ENCODE measurements around the gene GUCY2D. TPM values are rescaled to one million over a fixed set of nuclear protein-coding genes. Genes with fewer than 3 reads are reported as not detected.

GUCY2D gene
- total and polyA plus RNA-seq, 2 experiments from 2014 or later = 0.07 to 0.08 TPM

- no peaks in the 10 kb centered on the region for H3K9me2 ChIP-seq (ENCODE audit: insufficient read depth)
- TF ChIP-seq REST (IDR thresholded peaks at IDR 0.05; ENCODE audit: unreplicated experiment) (no peak), STAT1 (IDR thresholded peaks at IDR 0.05; ENCODE audit: unreplicated experiment) (no peak), JUNB (IDR thresholded peaks at IDR 0.05; ENCODE audit: unreplicated experiment) (no peak), EZH2phosphoT487 (IDR thresholded peaks at IDR 0.05; ENCODE audit: unreplicated experiment) (no peak), ZNF114 (CRISPR knock-in tag; IDR thresholded peaks at IDR 0.05) (no peak), ZNF331 (CRISPR knock-in tag; IDR thresholded peaks at IDR 0.05; ENCODE audit: low read depth) (no peak), ETS1 (IDR thresholded peaks at IDR 0.05) (no peak), CTCF (conservative IDR thresholded peaks at IDR 0.05; ENCODE audit: low read depth in 2 of 2) (no peak), NANOG (IDR thresholded peaks at IDR 0.05; ENCODE audit: borderline replicate concordance) (no peak), CREB1 (CRISPR knock-in tag; IDR thresholded peaks at IDR 0.05; ENCODE audit: low read depth) (no peak), EZH2 (IDR thresholded peaks at IDR 0.05; ENCODE audit: low read depth, unreplicated experiment) (no peak), POLR2AphosphoS5 (IDR thresholded peaks at IDR 0.05; ENCODE audit: low read depth) (no peak)
- TF ChIP-seq, protein P1, sequence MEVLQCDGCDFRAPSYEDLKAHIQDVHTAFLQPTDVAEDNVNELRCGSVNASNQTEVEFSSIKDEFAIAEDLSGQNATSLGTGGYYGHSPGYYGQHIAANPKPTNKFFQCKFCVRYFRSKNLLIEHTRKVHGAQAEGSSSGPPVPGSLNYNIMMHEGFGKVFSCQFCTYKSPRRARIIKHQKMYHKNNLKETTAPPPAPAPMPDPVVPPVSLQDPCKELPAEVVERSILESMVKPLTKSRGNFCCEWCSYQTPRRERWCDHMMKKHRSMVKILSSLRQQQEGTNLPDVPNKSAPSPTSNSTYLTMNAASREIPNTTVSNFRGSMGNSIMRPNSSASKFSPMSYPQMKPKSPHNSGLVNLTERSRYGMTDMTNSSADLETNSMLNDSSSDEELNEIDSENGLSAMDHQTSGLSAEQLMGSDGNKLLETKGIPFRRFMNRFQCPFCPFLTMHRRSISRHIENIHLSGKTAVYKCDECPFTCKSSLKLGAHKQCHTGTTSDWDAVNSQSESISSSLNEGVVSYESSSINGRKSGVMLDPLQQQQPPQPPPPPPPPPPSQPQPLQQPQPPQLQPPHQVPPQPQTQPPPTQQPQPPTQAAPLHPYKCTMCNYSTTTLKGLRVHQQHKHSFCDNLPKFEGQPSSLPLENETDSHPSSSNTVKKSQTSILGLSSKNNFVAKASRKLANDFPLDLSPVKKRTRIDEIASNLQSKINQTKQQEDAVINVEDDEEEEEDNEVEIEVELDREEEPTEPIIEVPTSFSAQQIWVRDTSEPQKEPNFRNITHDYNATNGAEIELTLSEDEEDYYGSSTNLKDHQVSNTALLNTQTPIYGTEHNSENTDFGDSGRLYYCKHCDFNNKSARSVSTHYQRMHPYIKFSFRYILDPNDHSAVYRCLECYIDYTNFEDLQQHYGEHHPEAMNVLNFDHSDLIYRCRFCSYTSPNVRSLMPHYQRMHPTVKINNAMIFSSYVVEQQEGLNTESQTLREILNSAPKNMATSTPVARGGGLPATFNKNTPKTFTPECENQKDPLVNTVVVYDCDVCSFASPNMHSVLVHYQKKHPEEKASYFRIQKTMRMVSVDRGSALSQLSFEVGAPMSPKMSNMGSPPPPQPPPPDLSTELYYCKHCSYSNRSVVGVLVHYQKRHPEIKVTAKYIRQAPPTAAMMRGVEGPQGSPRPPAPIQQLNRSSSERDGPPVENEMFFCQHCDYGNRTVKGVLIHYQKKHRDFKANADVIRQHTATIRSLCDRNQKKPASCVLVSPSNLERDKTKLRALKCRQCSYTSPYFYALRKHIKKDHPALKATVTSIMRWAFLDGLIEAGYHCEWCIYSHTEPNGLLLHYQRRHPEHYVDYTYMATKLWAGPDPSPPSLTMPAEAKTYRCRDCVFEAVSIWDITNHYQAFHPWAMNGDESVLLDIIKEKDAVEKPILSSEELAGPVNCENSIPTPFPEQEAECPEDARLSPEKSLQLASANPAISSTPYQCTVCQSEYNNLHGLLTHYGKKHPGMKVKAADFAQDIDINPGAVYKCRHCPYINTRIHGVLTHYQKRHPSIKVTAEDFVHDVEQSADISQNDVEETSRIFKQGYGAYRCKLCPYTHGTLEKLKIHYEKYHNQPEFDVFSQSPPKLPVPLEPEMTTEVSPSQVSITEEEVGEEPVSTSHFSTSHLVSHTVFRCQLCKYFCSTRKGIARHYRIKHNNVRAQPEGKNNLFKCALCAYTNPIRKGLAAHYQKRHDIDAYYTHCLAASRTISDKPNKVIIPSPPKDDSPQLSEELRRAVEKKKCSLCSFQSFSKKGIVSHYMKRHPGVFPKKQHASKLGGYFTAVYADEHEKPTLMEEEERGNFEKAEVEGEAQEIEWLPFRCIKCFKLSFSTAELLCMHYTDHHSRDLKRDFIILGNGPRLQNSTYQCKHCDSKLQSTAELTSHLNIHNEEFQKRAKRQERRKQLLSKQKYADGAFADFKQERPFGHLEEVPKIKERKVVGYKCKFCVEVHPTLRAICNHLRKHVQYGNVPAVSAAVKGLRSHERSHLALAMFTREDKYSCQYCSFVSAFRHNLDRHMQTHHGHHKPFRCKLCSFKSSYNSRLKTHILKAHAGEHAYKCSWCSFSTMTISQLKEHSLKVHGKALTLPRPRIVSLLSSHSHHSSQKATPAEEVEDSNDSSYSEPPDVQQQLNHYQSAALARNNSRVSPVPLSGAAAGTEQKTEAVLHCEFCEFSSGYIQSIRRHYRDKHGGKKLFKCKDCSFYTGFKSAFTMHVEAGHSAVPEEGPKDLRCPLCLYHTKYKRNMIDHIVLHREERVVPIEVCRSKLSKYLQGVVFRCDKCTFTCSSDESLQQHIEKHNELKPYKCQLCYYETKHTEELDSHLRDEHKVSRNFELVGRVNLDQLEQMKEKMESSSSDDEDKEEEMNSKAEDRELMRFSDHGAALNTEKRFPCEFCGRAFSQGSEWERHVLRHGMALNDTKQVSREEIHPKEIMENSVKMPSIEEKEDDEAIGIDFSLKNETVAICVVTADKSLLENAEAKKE (CRISPR knock-in tag; IDR thresholded peaks at IDR 0.05) = no peak
- H3K36me3 Mint-ChIP-seq (ENCODE audit: low read depth) = no peaks in the 10 kb centered on the region
- no peaks in the 10 kb centered on the region for H3K4me1 Mint-ChIP-seq
- no peaks in the 10 kb centered on the region for H3K27me3 ChIP-seq (ENCODE audit: insufficient read depth)
- peaks cover 14% of the 10 kb centered on the region for H3K9me3 Mint-ChIP-seq
- H4K20me1 ChIP-seq (replicated peaks; ENCODE audit: insufficient read depth) = no peaks in the 10 kb centered on the region
- no peak overlapping the region for H3K27ac ChIP-seq (ENCODE audit: low read depth)
- peaks cover 6% of the 10 kb centered on the region for H3K27me3 Mint-ChIP-seq (ENCODE audit: insufficient read depth, low read depth, poor library complexity)
- ATAC-seq (no peak), DNase-seq (ENCODE audit: low spot score) (no peak)
- no peaks in the 10 kb centered on the region for H3K79me2 ChIP-seq (replicated peaks; ENCODE audit: insufficient read depth)
- no peak overlapping the region for H2AFZ ChIP-seq
- no peak overlapping the region for H3K4me2 ChIP-seq
- H3K4me3 Mint-ChIP-seq = no peak overlapping the region
- no peaks in the 10 kb centered on the region for H3K4me1 ChIP-seq (ENCODE audit: insufficient read depth)
- no peaks in the 10 kb centered on the region for H3K36me3 ChIP-seq (ENCODE audit: insufficient read depth)
- H3F3A ChIP-seq (replicated peaks; ENCODE audit: low read depth) = no peaks in the 10 kb centered on the region
- no peak overlapping the region for H3K27ac Mint-ChIP-seq
- no peak overlapping the region for H3K4me3 ChIP-seq
Measured at GRCh38 chr17:7971651-7972050, 30.8 kb upstream of the GUCY2D start.

Measured in GM23338 (cell line).